ENCODE measurements around the gene CRY1. TPM values are rescaled to one million over a fixed set of nuclear protein-coding genes. Genes with fewer than 3 reads are reported as not detected.

CRY1 gene
- total RNA-seq, 1 donor from 2014 or later, result 16.9 TPM

DNA sequence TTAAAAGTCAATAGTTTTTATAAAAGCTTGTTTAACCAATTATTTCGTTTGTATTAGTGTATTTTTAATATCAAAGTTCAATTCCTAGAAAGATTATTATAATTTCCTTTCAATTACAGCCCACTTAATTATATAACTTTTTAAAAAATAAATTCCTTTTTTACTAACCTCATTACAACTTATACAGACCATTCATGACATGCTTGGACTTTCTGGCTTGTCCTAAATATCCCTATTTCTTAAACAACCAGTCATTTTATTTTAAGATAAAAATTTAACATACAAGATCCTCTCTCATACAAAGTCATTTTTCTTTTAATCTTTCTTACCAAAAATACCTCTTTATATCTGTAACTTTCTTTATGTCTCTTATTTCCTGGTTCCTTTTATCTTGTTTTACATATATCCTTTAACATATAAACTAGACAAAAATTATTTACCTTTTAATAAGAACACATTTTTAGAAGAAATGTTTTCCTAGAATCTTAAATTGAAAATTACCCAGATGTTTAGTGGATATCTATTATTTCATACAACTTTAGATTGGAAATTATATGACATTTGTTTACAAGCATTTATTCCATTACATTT, 148.0 kb downstream of the CRY1 start:
- no peak overlapping the region for H3K27ac ChIP-seq
- DNase-seq, result no peak
- no peaks in the 10 kb centered on the region for H3K4me1 ChIP-seq
- intact Hi-C loops (cut with DNase I), result no loop called here
- no peak overlapping the region for H3K4me3 ChIP-seq
- no peak for TF ChIP-seq CTCF (IDR thresholded peaks at IDR 0.05)
- H3K36me3 ChIP-seq, result no peaks in the 10 kb centered on the region
- ATAC-seq, result no peak
- H3K9me3 ChIP-seq, result no peaks in the 10 kb centered on the region
- no peaks in the 10 kb centered on the region for H3K27me3 ChIP-seq

DNA sequence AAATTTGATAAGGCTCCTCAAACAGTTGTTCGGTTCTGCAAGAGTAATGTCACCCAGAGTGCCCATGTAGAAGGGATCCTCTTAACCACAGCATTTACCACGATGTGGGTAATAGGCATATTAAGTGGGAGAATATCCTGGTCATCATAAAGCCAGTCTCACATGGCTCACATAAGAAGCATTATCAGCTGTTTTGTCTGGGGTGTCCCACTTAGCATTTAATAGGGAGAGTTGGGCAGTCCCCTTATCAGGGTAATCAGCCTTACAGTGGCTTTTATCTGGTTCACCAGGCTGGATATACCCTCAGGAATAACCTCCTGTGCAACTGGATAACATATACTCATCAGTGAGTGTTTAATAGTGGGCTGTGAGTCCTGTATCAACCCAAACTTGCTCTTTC, 150.6 kb downstream of the CRY1 start:
- Histone ChIP-seq H3K4me1 (no peaks in the 10 kb centered on the region), H3K4me3 (no peak overlapping the region), H3K27me3 (no peaks in the 10 kb centered on the region), H3K9me3 (no peaks in the 10 kb centered on the region), H3K36me3 (no peaks in the 10 kb centered on the region), H3K27ac (no peak overlapping the region)
- intact Hi-C loops (cut with DNase I), result no loop called here
- ATAC-seq (no peak), DNase-seq (no peak)
- TF ChIP-seq CTCF (IDR thresholded peaks at IDR 0.05), result no peak

GRCh38 chr12:106941481-106942156, 151.7 kb downstream of the CRY1 start:
- no peak overlapping the region for H3K27ac ChIP-seq
- H3K4me1 ChIP-seq, result no peaks in the 10 kb centered on the region
- H3K36me3 ChIP-seq, result no peaks in the 10 kb centered on the region
- no peak for ATAC-seq
- no peaks in the 10 kb centered on the region for H3K9me3 ChIP-seq
- no peak for TF ChIP-seq CTCF (IDR thresholded peaks at IDR 0.05)
- intact Hi-C loops (cut with DNase I), result no loop called here
- no peaks in the 10 kb centered on the region for H3K27me3 ChIP-seq
- DNase-seq, result no peak
- no peak overlapping the region for H3K4me3 ChIP-seq

Other genes starting within 250 kb of the CRY1 start
- gene TMEM263, start 137.6 kb downstream of the CRY1 start, total RNA-seq, result 32.6 TPM
- gene MTERF2, start 106.4 kb downstream of the CRY1 start, total RNA-seq, result 10.9 TPM